ENCODE results near the gene HTRA3.
"Not testable (repeated sequence)": the region's sequence is repeated elsewhere in the genome, so short reads cannot be mapped to it uniquely, and the experiment has no call there.

HTRA3 gene

GRCh38 chr4:8346838-8347605 is 77.5 kb downstream of the HTRA3 start:
- TF ChIP-seq, protein P1, sequence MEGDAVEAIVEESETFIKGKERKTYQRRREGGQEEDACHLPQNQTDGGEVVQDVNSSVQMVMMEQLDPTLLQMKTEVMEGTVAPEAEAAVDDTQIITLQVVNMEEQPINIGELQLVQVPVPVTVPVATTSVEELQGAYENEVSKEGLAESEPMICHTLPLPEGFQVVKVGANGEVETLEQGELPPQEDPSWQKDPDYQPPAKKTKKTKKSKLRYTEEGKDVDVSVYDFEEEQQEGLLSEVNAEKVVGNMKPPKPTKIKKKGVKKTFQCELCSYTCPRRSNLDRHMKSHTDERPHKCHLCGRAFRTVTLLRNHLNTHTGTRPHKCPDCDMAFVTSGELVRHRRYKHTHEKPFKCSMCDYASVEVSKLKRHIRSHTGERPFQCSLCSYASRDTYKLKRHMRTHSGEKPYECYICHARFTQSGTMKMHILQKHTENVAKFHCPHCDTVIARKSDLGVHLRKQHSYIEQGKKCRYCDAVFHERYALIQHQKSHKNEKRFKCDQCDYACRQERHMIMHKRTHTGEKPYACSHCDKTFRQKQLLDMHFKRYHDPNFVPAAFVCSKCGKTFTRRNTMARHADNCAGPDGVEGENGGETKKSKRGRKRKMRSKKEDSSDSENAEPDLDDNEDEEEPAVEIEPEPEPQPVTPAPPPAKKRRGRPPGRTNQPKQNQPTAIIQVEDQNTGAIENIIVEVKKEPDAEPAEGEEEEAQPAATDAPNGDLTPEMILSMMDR (IDR thresholded peaks at IDR 0.05; ENCODE audit: extremely low read depth, missing control alignments) = no peak
- no peak for DNase-seq (ENCODE audit: low spot score)

- TF ChIP-seq, protein P1 (IDR thresholded peaks at IDR 0.05; ENCODE audit: extremely low read depth, missing control alignments) = no peak
- no peak for DNase-seq (ENCODE audit: low spot score)
Observed at GRCh38 chr4:8347660-8348059, 78.1 kb downstream of the HTRA3 start.

GRCh38 chr4:8348071-8348470 is 78.5 kb downstream of the HTRA3 start:
- TF ChIP-seq, protein P1 (IDR thresholded peaks at IDR 0.05; ENCODE audit: extremely low read depth, missing control alignments) = no peak

GRCh38 chr4:8349236-8349635 is 79.7 kb downstream of the HTRA3 start:
- not testable (repeated sequence) for DNase-seq (ENCODE audit: low spot score)

More at GRCh38 chr4:8348071-8348470, 78.5 kb downstream of the HTRA3 start:
- DNase-seq (ENCODE audit: low spot score) = no peak

- no peak for DNase-seq (ENCODE audit: low spot score)
- TF ChIP-seq, protein P1 (IDR thresholded peaks at IDR 0.05; ENCODE audit: extremely low read depth, missing control alignments) = no peak
Observed at GRCh38 chr4:8349664-8350236, 80.2 kb downstream of the HTRA3 start.

GRCh38 chr4:8350352-8350751 is 80.8 kb downstream of the HTRA3 start:
- DNase-seq (ENCODE audit: low spot score) = no peak
- TF ChIP-seq, protein P1 (IDR thresholded peaks at IDR 0.05; ENCODE audit: extremely low read depth, missing control alignments) = no peak

- no peak for DNase-seq (ENCODE audit: low spot score)
- TF ChIP-seq, protein P1 (IDR thresholded peaks at IDR 0.05; ENCODE audit: extremely low read depth, missing control alignments) = no peak
Observed at GRCh38 chr4:8350841-8351461, 81.4 kb downstream of the HTRA3 start.

Data from GM20000 (cell line).